GM21390 (cell line): ENCODE measurements around the gene BABAM2.
"Not testable (repeated sequence)": the region's sequence is repeated elsewhere in the genome, so short reads cannot be mapped to it uniquely, and the experiment has no call there.

Experiments used
- ATAC-seq: cut with Tn5 transposase; IDR thresholded peaks from one replicate; pipeline ENCODE4 v1.9.1; 2021; ENCODE audit not compliant: unreplicated experiment

BABAM2 gene

DNA sequence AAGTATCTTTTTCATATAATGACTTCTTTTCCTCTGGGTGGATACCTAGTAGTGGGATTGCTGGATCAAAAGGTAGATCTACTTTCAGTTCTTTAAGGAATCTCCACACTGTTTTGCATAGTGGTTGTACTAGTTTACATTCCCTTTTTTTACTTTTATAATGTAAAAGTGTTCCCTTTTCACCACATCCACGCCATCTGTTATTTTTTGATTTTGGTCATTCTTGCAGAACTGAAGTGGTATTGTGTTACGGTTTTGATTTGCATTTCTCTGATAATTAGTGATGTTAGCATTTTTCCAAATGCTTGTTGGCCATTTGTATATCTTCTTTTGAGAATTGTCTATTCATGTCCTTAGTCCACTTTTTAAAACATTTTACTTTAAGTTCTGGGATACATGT is 127.9 kb downstream of the BABAM2 start:
- ATAC-seq, result not testable (repeated sequence)

DNA sequence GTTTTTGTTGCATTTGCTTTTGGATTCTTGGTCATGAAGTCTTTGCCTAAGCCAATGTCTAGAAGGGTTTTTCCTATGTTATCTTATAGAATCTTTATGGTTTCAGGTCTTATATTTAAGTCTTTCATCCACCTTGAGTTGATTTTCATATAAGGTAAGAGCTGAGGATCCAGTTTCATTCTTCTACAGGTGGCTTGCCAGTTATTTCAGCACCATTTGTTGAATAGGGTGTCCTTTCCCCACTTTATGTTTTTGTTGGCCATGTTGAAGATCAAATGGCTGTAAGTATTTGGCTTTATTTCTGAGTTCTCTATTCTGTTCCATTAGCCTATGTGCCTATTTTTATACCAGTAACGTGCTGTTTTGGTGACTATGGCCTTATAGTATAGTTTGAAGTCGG is 129.0 kb downstream of the BABAM2 start:
- not testable (repeated sequence) for ATAC-seq

- ATAC-seq, result no peak
Measured at GRCh38 chr2:28021898-28022297, 131.4 kb downstream of the BABAM2 start.

- ATAC-seq, result no peak
Measured at GRCh38 chr2:28025123-28025522, 134.6 kb downstream of the BABAM2 start.

GRCh38 chr2:28026230-28026629 is 135.7 kb downstream of the BABAM2 start:
- ATAC-seq, result not testable (repeated sequence)

DNA sequence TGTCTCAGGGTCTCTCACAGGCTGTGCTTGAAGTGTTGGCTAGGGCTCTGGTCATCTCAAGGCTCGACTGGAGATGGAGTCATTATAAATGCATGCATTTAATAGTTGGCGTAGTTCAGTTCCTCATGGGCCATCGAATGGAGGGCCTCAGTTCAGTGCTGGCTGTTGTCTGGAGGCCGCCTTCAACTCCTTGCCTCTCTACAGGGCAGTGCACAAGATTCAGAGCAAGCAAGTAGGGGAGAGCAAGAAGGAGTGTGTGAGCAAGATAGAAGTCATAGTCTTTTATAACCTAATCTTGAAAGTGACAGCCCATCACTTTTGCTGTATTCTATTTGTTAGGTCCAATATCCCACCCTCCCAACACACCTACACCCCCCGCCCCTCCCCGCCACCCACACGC is 137.5 kb downstream of the BABAM2 start:
- no peak for ATAC-seq

- ATAC-seq, result no peak
Measured at GRCh38 chr2:28030600-28030999, 140.1 kb downstream of the BABAM2 start.

DNA sequence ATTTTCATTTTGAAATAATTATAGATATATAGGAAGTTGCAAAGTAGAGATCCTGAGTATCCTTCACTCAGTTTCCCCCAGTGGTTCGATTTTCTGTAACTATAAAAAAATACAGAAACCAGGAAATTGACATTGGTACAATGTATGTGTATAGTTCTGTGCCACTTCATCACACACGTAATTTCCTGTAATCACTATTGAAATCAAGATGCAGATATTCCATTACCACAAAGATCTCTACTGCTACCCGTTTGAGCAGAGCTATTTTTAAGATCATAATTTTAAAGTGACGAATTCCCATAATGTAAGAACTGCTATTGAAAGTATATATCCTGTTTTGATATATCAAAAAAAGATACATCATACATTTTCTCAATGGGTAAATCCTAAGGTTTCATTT is 142.3 kb downstream of the BABAM2 start:
- ATAC-seq, result no peak

GRCh38 chr2:28034696-28035095 is 144.2 kb downstream of the BABAM2 start:
- no peak for ATAC-seq

DNA sequence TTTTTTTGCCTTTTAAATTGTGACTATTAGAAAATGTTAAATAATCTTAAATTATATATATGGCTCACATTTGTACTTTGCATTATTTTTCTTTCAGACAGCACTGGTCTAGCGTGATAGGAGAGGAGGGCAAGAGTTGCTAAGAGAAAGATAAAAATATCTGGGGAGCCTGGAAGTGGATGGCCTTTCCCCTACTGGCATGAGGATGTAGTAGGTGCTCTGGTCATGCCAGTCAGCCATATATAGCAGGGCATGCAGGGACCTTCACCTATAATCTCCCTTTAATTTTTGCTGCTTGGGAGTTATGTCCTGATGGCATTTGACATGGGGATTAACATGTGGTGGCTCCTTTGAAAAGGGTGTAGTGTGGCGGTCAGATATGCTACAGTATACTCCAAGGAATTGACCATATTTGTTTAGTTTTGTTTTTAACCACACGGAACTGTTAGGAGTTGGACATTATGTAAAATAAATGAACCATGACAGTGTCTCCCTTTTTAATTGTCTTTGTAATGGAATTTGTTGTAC is 144.7 kb downstream of the BABAM2 start:
- no peak for ATAC-seq

GRCh38 chr2:28035816-28036215 is 145.3 kb downstream of the BABAM2 start:
- no peak for ATAC-seq

DNA sequence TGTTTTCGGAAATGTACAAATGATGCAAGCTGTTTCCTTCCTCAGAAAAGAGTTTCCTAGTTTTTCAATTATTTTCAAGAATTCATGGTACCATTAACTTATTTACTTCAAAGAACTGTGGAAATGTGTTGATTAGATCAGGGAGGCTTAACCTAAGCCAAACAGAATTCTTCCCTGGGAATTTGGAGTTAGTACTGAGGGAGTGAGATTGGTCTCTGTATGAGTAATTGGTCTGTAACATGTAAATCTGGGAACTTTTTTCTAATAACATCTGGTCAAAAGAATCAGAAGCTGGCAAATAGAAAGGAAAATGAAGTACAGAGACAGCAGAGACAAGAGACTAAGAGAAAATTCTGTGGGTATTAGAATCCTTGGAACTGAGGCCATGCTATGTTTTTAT is 145.8 kb downstream of the BABAM2 start:
- no peak for ATAC-seq

DNA sequence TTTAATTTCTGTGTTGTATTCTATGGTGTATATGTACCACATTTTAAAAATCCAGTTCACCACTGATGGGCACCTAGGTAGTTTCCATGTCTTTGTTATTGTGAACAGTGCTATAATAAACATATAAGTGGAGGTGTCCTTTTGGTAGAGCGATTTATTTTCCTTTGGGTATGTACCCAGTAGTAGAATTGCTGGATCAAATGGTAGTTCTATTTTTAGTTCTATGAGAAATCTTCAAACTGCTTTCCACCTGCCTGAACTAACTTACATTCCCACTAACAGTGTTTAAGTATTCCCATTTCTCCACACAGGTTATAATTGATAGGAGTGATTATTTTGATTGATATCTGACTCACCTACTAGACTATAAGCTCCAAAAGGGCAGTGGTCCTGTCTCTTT is 148.2 kb downstream of the BABAM2 start:
- ATAC-seq, result no peak

DNA sequence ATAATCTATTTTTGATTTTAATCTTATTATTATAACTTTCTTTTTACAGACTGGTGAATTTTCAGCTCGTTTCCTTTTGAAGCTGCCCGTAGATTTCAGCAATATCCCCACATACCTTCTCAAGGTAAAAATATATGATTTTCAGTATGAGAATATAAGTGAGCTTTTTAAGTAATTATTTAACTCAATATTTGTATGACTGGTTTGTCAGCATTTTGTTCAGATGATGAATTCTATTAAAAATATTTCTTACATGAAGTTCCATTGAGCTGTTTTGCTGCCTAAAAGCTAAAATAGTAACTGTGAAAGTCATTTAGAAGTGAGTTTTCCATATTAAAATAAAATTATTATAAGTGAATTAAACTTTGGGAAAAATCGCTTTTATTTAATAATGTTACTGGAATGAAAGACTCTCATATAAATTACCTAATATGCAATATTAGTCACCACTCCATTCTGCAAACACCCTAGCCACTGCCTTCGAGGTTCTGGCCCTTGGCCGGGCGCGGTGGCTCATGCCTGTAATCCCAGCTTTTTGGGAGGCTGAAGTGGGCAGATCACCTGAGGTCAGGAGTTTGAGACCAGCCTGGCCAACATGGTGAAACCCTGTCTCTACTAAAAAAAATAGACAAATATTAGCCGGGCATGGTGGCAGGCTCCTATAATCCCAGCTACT is 155.3 kb downstream of the BABAM2 start:
- no peak for ATAC-seq

- no peak for ATAC-seq
Measured at GRCh38 chr2:28046921-28047320, 156.4 kb downstream of the BABAM2 start.

GRCh38 chr2:28047681-28048080 is 157.2 kb downstream of the BABAM2 start:
- ATAC-seq, result no peak

DNA sequence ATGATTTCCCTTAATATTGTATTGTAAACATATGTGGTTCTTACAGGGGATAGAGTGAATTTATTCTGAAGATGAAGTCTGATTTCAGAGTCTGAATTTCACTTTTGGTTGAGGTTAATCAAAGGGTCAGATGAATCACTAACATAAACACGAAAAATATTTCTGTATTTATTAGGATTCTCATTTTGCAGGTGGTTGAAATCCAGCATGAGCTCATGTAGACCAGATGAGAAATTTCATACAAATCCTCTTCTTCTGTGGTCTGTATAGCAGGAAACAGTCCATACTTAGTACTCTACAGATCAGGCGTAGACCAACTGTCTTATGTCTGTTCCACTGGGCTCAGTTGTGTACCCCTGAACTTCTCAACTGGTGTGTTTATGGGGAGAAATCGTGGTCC is 157.8 kb downstream of the BABAM2 start:
- ATAC-seq, result no peak

GRCh38 chr2:28049416-28049815 is 158.9 kb downstream of the BABAM2 start:
- ATAC-seq, result no peak

DNA sequence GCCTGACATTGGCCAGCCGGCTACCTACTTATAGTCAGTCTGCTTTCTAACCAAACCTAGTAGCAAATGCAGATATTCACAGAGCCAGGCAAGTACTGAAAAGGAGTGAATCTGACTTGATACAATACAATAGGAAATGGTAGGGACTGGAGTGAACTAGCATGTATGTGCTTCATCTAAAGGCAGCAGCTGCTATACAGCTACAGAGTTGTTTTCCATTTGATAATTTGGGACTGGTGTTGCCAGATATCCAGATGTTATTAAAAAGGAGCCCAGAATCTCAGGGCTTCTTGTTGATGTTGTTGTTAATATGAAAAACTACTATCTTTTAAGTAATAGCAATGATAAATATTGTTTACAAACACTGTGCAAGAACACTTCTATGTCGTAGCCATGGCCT is 159.4 kb downstream of the BABAM2 start:
- ATAC-seq, result no peak

DNA sequence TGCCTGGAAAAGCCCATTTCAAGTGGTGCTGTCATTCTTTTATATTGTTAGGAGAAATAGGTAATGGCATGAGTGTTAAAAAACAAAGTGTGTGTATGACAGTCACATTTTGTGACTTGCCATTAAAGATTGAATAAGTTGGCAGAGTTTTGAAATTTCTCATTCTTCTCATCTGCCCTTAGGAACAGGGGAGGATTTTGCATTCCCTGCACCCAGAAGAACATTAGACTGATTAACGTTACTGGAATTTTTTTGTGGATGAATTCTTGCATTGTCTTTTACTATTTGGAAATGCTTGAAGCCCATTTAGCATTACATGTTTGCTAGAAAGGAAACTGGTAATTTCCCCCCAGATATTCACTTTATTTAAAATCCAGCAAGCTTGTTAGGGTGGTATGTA is 162.2 kb downstream of the BABAM2 start:
- no peak for ATAC-seq

- no peak for ATAC-seq
Measured at GRCh38 chr2:28053597-28053996, 163.1 kb downstream of the BABAM2 start.

GRCh38 chr2:28054916-28055315 is 164.4 kb downstream of the BABAM2 start:
- no peak for ATAC-seq

DNA sequence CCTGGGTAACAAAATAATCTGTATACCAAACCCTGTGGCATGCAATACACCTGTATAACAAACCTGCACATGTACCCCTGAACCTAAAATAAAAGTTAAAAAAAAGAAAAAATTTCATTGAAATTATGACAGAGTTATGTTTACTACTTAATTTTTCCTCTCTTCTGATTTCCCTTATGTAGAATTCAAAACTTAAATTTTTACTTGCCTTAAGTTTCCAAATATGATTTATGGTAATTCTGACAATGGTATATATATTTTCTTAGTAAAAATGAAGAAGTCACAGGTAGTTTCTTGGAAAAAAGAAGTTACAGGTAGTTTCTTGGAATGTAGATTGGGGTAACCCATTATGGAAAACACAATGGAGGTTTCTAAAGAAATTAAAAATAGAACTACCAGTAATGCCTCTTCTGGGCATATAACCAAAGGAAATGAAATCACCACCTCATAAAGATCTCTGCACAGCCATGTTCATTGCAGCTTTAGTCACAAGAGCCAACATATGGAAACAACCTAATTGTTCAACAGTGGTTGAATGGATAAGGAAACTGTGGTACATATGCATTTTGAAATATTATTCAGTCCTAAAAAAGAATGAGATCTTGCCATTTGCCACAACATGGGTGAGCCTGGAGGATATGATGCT is 164.9 kb downstream of the BABAM2 start:
- no peak for ATAC-seq
